ENCODE measurements around the gene UACA.
"Not testable (repeated sequence)": the region's sequence is repeated elsewhere in the genome, so short reads cannot be mapped to it uniquely, and the experiment has no call there.

Gene UACA

GRCh38 chr15:70618929-70619328 lies 144.4 kb downstream of the UACA start:
- DNase-seq (ENCODE audit: low spot score) = no peak

- no peak for DNase-seq (ENCODE audit: low spot score)
Observed at GRCh38 chr15:70617911-70618287, 145.5 kb downstream of the UACA start.

- DNase-seq (ENCODE audit: low spot score) = no peak
Observed at GRCh38 chr15:70617076-70617910, 146.1 kb downstream of the UACA start.

- not testable (repeated sequence) for DNase-seq (ENCODE audit: low spot score)
Observed at GRCh38 chr15:70616311-70616756, 147.0 kb downstream of the UACA start.

- no peak for DNase-seq (ENCODE audit: low spot score)
Observed at GRCh38 chr15:70615435-70616310, 147.7 kb downstream of the UACA start.

GRCh38 chr15:70614221-70614620 lies 149.1 kb downstream of the UACA start:
- no peak for DNase-seq (ENCODE audit: low spot score)

GRCh38 chr15:70613271-70613670 lies 150.1 kb downstream of the UACA start:
- DNase-seq (ENCODE audit: low spot score) = no peak

- DNase-seq (ENCODE audit: low spot score) = no peak
Observed at GRCh38 chr15:70611286-70611685, 152.1 kb downstream of the UACA start.

- no peak for DNase-seq (ENCODE audit: low spot score)
Observed at GRCh38 chr15:70610541-70610940, 152.8 kb downstream of the UACA start.

- DNase-seq (ENCODE audit: low spot score) = no peak
Observed at GRCh38 chr15:70609889-70610288, 153.5 kb downstream of the UACA start.

- DNase-seq (ENCODE audit: low spot score) = no peak
Observed at GRCh38 chr15:70608144-70608543, 155.2 kb downstream of the UACA start.

GRCh38 chr15:70605606-70606410 lies 157.6 kb downstream of the UACA start:
- no peak for DNase-seq (ENCODE audit: low spot score)

GRCh38 chr15:70604666-70605315 lies 158.6 kb downstream of the UACA start:
- DNase-seq (ENCODE audit: low spot score) = no peak

All from COLO829 (cell line).